Mesenchymal stem cell (in vitro differentiated cells and primary cell): ENCODE data around the gene TSGA10.

ENCODE experiments used
- DNase-seq: peaks from one replicate; pipeline ENCODE4 v3.0.0-alpha.2; 2013
- H2AFZ ChIP-seq: one replicate; pipeline ENCODE4 v1.6.1; 2013; ENCODE audit warnings: low read depth, mild to moderate bottlenecking, control low read depth, inconsistent platforms, low read length, moderate library complexity
- H2AK5ac ChIP-seq: 2 replicates; pipeline ENCODE4 v1.6.1; 2013; ENCODE audit warnings: low read length, moderate library complexity, mild to moderate bottlenecking, inconsistent platforms; ENCODE audit not compliant: severe bottlenecking
- H2BK120ac ChIP-seq: one replicate; pipeline ENCODE4 v1.6.1; 2013; ENCODE audit warnings: low read depth, mild to moderate bottlenecking, inconsistent platforms, low read length, moderate library complexity
- H2BK12ac ChIP-seq, 2 experiments: one replicate each; pipeline ENCODE4 v1.6.1; 2013; ENCODE audit warnings: inconsistent platforms in 2 of 2, low read length in 2 of 2, mild to moderate bottlenecking in 2 of 2, moderate library complexity in 2 of 2, control low read depth in 1 of 2
- H2BK15ac ChIP-seq: one replicate; pipeline ENCODE4 v1.6.1; 2013; ENCODE audit warnings: mild to moderate bottlenecking, low read depth, inconsistent platforms; ENCODE audit not compliant: poor library complexity, severe bottlenecking
- H2BK5ac ChIP-seq: 2 replicates; pipeline ENCODE4 v1.6.1; 2013; ENCODE audit warnings: low read depth, mild to moderate bottlenecking, low read length, control low read depth, inconsistent platforms; ENCODE audit not compliant: poor library complexity, severe bottlenecking
- H3K14ac ChIP-seq, 2 experiments: one replicate each; pipeline ENCODE4 v1.6.1; 2013; ENCODE audit warnings: inconsistent platforms in 2 of 2, low read length in 2 of 2, control low read depth in 1 of 2, mild to moderate bottlenecking in 1 of 2, moderate library complexity in 1 of 2
- H3K18ac ChIP-seq, 2 experiments: one replicate each; pipeline ENCODE4 v1.6.1; 2013; ENCODE audit warnings: inconsistent platforms in 2 of 2, low read length in 2 of 2, control low read depth in 1 of 2, low read depth in 1 of 2, mild to moderate bottlenecking in 1 of 2
- H3K23ac ChIP-seq, 2 experiments: one replicate each; pipeline ENCODE4 v1.6.1; 2013; ENCODE audit warnings: inconsistent platforms in 2 of 2, low read length in 2 of 2, mild to moderate bottlenecking in 2 of 2, moderate library complexity in 2 of 2, control low read depth in 1 of 2
- H3K27ac ChIP-seq: 2 replicates; pipeline ENCODE4 v1.5.1; 2013; ENCODE audit warnings: mild to moderate bottlenecking, moderate library complexity, low read length, control low read depth, inconsistent platforms; ENCODE audit not compliant: poor library complexity, severe bottlenecking
- H3K27me3 ChIP-seq, 2 experiments: 2 replicates each; pipeline versions ENCODE4 v1.6.1 to v1.7.0; 2013; ENCODE audit warnings: low read length in 2 of 2, mild to moderate bottlenecking in 2 of 2, moderate library complexity in 2 of 2, control low read depth in 1 of 2, inconsistent platforms in 1 of 2; ENCODE audit not compliant: control insufficient read depth in 1 of 2, insufficient read depth in 1 of 2
- H3K36me3 ChIP-seq, 2 experiments: 2 replicates each; pipeline versions ENCODE4 v1.6.1 to v1.7.0; 2013; ENCODE audit warnings: low read length in 2 of 2, control low read depth in 1 of 2, inconsistent platforms in 1 of 2, low read depth in 1 of 2, mild to moderate bottlenecking in 1 of 2; ENCODE audit not compliant: insufficient read depth in 2 of 2, control insufficient read depth in 1 of 2
- H3K4ac ChIP-seq, 2 experiments: one replicate each; pipeline ENCODE4 v1.6.1; 2013; ENCODE audit warnings: inconsistent platforms in 2 of 2, low read length in 2 of 2, mild to moderate bottlenecking in 2 of 2, moderate library complexity in 2 of 2, control low read depth in 1 of 2, low read depth in 1 of 2
- H3K4me1 ChIP-seq: 2 replicates; pipeline ENCODE4 v1.6.1; 2013; ENCODE audit warnings: low read depth, low read length, control low read depth; ENCODE audit not compliant: control insufficient read depth, insufficient read depth
- H3K4me2 ChIP-seq: 2 replicates; pipeline ENCODE4 v1.6.1; 2013; ENCODE audit warnings: low read length, mild to moderate bottlenecking, inconsistent platforms; ENCODE audit not compliant: poor library complexity, severe bottlenecking
- H3K4me3 ChIP-seq, 2 experiments: 2 replicates each; pipeline versions ENCODE4 v1.5.1 to v1.7.0; 2013; ENCODE audit warnings: low read length in 2 of 2, mild to moderate bottlenecking in 2 of 2, control low read depth in 1 of 2, low read depth in 1 of 2; ENCODE audit not compliant: insufficient read depth in 1 of 2
- H3K79me1 ChIP-seq: replicated peaks from 2 replicates; pipeline ENCODE4 v1.6.1; 2013; ENCODE audit warnings: mild to moderate bottlenecking, control low read depth, low read length, inconsistent platforms; ENCODE audit not compliant: poor library complexity, severe bottlenecking
- H3K9ac ChIP-seq: 2 replicates; pipeline ENCODE4 v1.7.0; 2013; ENCODE audit warnings: mild to moderate bottlenecking, low read length, moderate library complexity
- H3K9me3 ChIP-seq: 2 replicates; pipeline ENCODE4 v1.7.0; 2013; ENCODE audit warnings: mild to moderate bottlenecking, low read length; ENCODE audit not compliant: control insufficient read depth
- H4K8ac ChIP-seq: one replicate; pipeline ENCODE4 v1.6.1; 2013; ENCODE audit warnings: inconsistent platforms, mild to moderate bottlenecking, low read length, moderate library complexity
- H4K91ac ChIP-seq: one replicate; pipeline ENCODE4 v1.6.1; 2013; ENCODE audit warnings: mild to moderate bottlenecking, low read length, inconsistent platforms
- WGBS: methylation state at CpG from one replicate; pipeline ENCODE4 v1.1.7; 2013; ENCODE audit warnings: mixed read lengths; 5-methylcytosine and 5-hydroxymethylcytosine counted together

Gene TSGA10

DNA sequence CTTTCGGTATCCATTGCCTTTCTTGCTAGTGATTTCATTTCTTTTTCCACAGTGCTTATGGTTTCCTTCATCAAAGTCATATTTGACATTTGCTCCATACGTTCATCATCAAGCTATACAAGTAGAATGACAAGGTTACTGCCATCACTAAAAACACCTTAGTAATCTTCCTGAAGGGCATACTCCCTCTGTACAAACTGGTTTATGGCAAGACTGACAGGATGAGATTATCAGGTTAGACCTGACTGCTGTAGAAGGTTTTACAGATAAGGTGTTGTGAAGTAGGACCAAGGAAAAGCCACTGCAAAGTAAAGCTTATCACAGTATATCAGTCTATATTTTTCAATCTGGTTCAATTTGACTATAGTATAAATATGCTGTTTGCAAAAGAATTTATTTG, 50.7 kb downstream of the TSGA10 start:
- no peaks in the 10 kb centered on the region for H3K9me3 ChIP-seq
- H3K27ac ChIP-seq: no peak overlapping the region
- no peak for DNase-seq
- H3K14ac ChIP-seq: no peak overlapping the region
- H2BK12ac ChIP-seq: no peak overlapping the region
- no peak overlapping the region for H3K4ac ChIP-seq
- no peak overlapping the region for H2AK5ac ChIP-seq
- no peaks in the 10 kb centered on the region for H3K27me3 ChIP-seq
- H2BK15ac ChIP-seq: no peak overlapping the region
- no peak overlapping the region for H3K23ac ChIP-seq
- no peak overlapping the region for H3K4me3 ChIP-seq
- WGBS: 97% methylated on average over 2 of the region's 2 CpGs
- H2BK120ac ChIP-seq: no peak overlapping the region
- no peak overlapping the region for H2BK5ac ChIP-seq
- H4K91ac ChIP-seq: no peak overlapping the region
- no peak overlapping the region for H2AFZ ChIP-seq
- H3K18ac ChIP-seq: no peak overlapping the region
- no peaks in the 10 kb centered on the region for H3K4me1 ChIP-seq
- no peak overlapping the region for H3K9ac ChIP-seq
- no peaks in the 10 kb centered on the region for H3K36me3 ChIP-seq
- no peak overlapping the region for H4K8ac ChIP-seq
- H3K79me1 ChIP-seq: no peaks in the 10 kb centered on the region
- H3K4me2 ChIP-seq: no peak overlapping the region

DNA sequence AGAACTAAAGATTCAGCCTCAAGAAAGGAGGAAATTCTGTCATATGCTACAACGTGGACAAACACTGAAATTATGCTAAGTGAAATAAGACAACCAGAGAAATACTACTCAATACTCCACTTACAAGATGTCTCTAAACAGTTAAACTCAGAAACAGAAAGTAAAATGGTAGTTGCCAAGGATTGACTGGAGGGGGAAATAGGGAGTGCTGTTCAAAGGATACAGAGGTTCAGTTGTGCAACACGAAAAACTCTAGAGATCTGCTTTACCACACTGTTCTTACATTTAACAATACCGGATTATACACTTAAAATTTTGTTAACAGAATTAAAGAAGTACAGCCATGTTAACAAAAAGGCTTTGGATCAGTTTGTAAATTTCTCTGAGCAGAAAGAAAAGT, 53.0 kb downstream of the TSGA10 start:
- no peak overlapping the region for H3K27ac ChIP-seq
- peak overlapping the region; percentile 10 for H3K9ac ChIP-seq
- peak; percentile 23 for DNase-seq
- WGBS: no CpG with 5 or more reads among the region's 3 CpGs
- H3K79me1 ChIP-seq: no peaks in the 10 kb centered on the region
- H2BK12ac ChIP-seq: no peak overlapping the region
- no peak overlapping the region for H2AFZ ChIP-seq
- no peak overlapping the region for H3K14ac ChIP-seq
- no peaks in the 10 kb centered on the region for H3K36me3 ChIP-seq
- no peaks in the 10 kb centered on the region for H3K4me1 ChIP-seq
- H3K9me3 ChIP-seq: no peaks in the 10 kb centered on the region
- no peak overlapping the region for H2BK15ac ChIP-seq
- no peak overlapping the region for H2BK5ac ChIP-seq
- H4K8ac ChIP-seq: no peak overlapping the region
- no peak overlapping the region for H3K4ac ChIP-seq
- H3K23ac ChIP-seq: no peak overlapping the region
- H3K18ac ChIP-seq: no peak overlapping the region
- no peak overlapping the region for H2AK5ac ChIP-seq
- H4K91ac ChIP-seq: no peak overlapping the region
- H3K4me3 ChIP-seq: no peak overlapping the region
- H3K27me3 ChIP-seq: no peaks in the 10 kb centered on the region
- H2BK120ac ChIP-seq: no peak overlapping the region
- H3K4me2 ChIP-seq: no peak overlapping the region

- Histone ChIP-seq H2BK12ac (no peak overlapping the region), H3K14ac (no peak overlapping the region), H3K4ac (no peak overlapping the region), H3K4me3 (no peak overlapping the region), H3K4me1 (no peaks in the 10 kb centered on the region), H2BK5ac (no peak overlapping the region), H3K18ac (no peak overlapping the region), H2AFZ (no peak overlapping the region), H3K79me1 (no peaks in the 10 kb centered on the region), H3K27me3 (no peaks in the 10 kb centered on the region), H2BK15ac (no peak overlapping the region), H4K8ac (no peak overlapping the region), H2BK120ac (no peak overlapping the region), H3K9me3 (peaks cover 17% of the 10 kb centered on the region), H3K4me2 (no peak overlapping the region), H4K91ac (no peak overlapping the region), H2AK5ac (no peak overlapping the region), H3K36me3 (no peaks in the 10 kb centered on the region), H3K9ac (no peak overlapping the region), H3K27ac (no peak overlapping the region), H3K23ac (no peak overlapping the region)
- no peak for DNase-seq
- no CpG with 5 or more reads among the region's 1 CpG for WGBS
Measured at GRCh38 chr2:99096728-99097127, 58.0 kb downstream of the TSGA10 start.

DNA sequence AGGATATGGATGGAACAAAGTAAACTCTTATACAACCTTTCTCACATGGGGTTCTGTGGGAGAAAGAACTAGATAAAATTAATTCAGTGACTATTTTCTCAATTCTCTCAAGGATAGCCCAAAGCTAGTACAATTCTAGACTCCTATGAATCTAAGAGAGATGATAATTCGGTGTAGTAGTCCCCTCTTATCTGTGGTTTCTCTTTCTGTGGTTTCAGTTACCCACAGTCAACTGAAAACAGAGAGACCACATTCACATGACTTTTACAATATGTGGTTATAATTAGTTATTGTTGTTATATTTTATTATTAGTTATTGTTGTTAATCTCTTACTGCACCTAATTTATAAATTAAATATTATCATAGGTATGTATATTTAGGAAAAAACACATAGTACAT, 66.7 kb downstream of the TSGA10 start:
- WGBS: no CpG with 5 or more reads among the region's 1 CpG
- Histone ChIP-seq H3K9me3 (peaks cover 1% of the 10 kb centered on the region), H3K27me3 (no peaks in the 10 kb centered on the region), H3K27ac (no peak overlapping the region), H3K4me1 (no peaks in the 10 kb centered on the region), H3K36me3 (no peaks in the 10 kb centered on the region), H3K4ac (no peak overlapping the region), H3K9ac (no peak overlapping the region), H3K79me1 (no peaks in the 10 kb centered on the region), H2AK5ac (no peak overlapping the region), H3K4me3 (no peak overlapping the region), H3K4me2 (no peak overlapping the region), H4K8ac (no peak overlapping the region), H2BK12ac (no peak overlapping the region), H2BK120ac (no peak overlapping the region), H2BK15ac (no peak overlapping the region), H4K91ac (no peak overlapping the region), H3K18ac (no peak overlapping the region), H3K23ac (no peak overlapping the region), H2BK5ac (no peak overlapping the region), H3K14ac (no peak overlapping the region), H2AFZ (no peak overlapping the region)
- no peak for DNase-seq
